H1 (cell line): Measurements from ENCODE around the gene TECPR2. TPM values are rescaled to one million over a fixed set of nuclear protein-coding genes. Genes with fewer than 3 reads are reported as not detected.

Source experiments
- CTCF ChIA-PET: fragments of 300-600 bp; sonication (Branson Sonifier 250); formaldehyde crosslinking; loops from one replicate; lab custom pipeline; 2021; ENCODE audit not compliant: partially characterized antibody; lab: Charles Lee
- POLR2A ChIA-PET: fragments of 300-600 bp; sonication (Branson Sonifier 250); formaldehyde crosslinking; loops from one replicate; lab custom pipeline; 2021; ENCODE audit warnings: inconsistent platforms; ENCODE audit not compliant: partially characterized antibody; lab: Charles Lee
- DNase-seq, 2 experiments: peaks; one replicate each; pipeline versions ENCODE4 v3.0.0 to v3.0.0-alpha.2; 2010 to 2022; ENCODE audit warnings: low spot score in 2 of 2, low read depth in 1 of 2, mixed read lengths in 1 of 2
- FAIRE-seq: peaks from 2 replicates; lab custom pipeline; 2011; peaks lifted over from hg19 to GRCh38; lab: Jason Lieb, UNC
- H2AFZ ChIP-seq: 2 replicates; pipeline ENCODE4 v1.8.1; 2012; ENCODE audit warnings: low read length, inconsistent platforms
- H2AK5ac ChIP-seq: 2 replicates; pipeline ENCODE4 v1.6.1; 2013; ENCODE audit warnings: low read depth, low read length
- H2BK120ac ChIP-seq: replicated peaks from 2 replicates; pipeline ENCODE3; 2013; ENCODE audit warnings: low read depth, low read length, inconsistent platforms
- H2BK12ac ChIP-seq: 2 replicates; pipeline ENCODE4 v1.6.1; 2013; ENCODE audit warnings: low read depth, low read length
- H2BK15ac ChIP-seq: 2 replicates; pipeline ENCODE4 v1.6.1; 2013; ENCODE audit warnings: low read length
- H2BK20ac ChIP-seq: 2 replicates; pipeline ENCODE4 v1.6.1; 2013; ENCODE audit warnings: low read length
- H2BK5ac ChIP-seq: 2 replicates; pipeline ENCODE4 v1.6.1; 2013; ENCODE audit warnings: low read depth, low read length
- H3K14ac ChIP-seq: 2 replicates; pipeline ENCODE4 v1.6.1; 2013; ENCODE audit warnings: inconsistent platforms; ENCODE audit not compliant: insufficient read length
- H3K18ac ChIP-seq: 2 replicates; pipeline ENCODE4 v1.6.1; 2013; ENCODE audit warnings: low read length; ENCODE audit errors: extremely low read depth
- H3K23ac ChIP-seq: 2 replicates; pipeline ENCODE4 v1.6.1; 2013; ENCODE audit warnings: inconsistent platforms; ENCODE audit not compliant: insufficient read length
- H3K23me2 ChIP-seq: 2 replicates; pipeline ENCODE4 v1.6.1; 2013; ENCODE audit warnings: low read depth, low read length
- H3K27ac ChIP-seq: 2 replicates; pipeline ENCODE4 v1.6.1; 2011; ENCODE audit warnings: low read depth, low read length, inconsistent platforms
- H3K27me3 ChIP-seq, 4 experiments: replicated peaks in 1 of 4; 1 replicate in 1 of 4; 2 replicates in 3 of 4; pipeline versions ENCODE4 v1.6.1 to v1.8.1; 2011 to 2013; ENCODE audit warnings: low read length in 3 of 4, mild to moderate bottlenecking in 3 of 4, inconsistent platforms in 2 of 4, mixed read lengths in 2 of 4, moderate library complexity in 1 of 4; ENCODE audit not compliant: control insufficient read depth in 3 of 4, insufficient read depth in 3 of 4; ENCODE audit errors: extremely low read depth in 1 of 4
- H3K36me3 ChIP-seq, 4 experiments: 2 replicates each; pipeline versions ENCODE4 v1.6.1 to v1.8.1; 2011 to 2013; ENCODE audit warnings: mild to moderate bottlenecking in 4 of 4, low read length in 3 of 4, moderate library complexity in 2 of 4, control low read depth in 1 of 4, inconsistent platforms in 1 of 4; ENCODE audit not compliant: insufficient read depth in 4 of 4, control insufficient read depth in 2 of 4
- H3K4ac ChIP-seq: replicated peaks from 2 replicates; pipeline ENCODE3; 2013; ENCODE audit warnings: low read length, low read depth, mixed read lengths, inconsistent platforms; ENCODE audit not compliant: insufficient read length
- H3K4me1 ChIP-seq, 4 experiments: replicated peaks in 1 of 4; 1 replicate in 1 of 4; 2 replicates in 3 of 4; pipeline versions ENCODE4 v1.6.1 to v1.8.1; 2011 to 2013; ENCODE audit warnings: low read length in 3 of 4, inconsistent platforms in 2 of 4, mixed read lengths in 1 of 4; ENCODE audit not compliant: insufficient read depth in 4 of 4, control insufficient read depth in 3 of 4
- H3K4me2 ChIP-seq, 2 experiments: 2 replicates each; pipeline versions ENCODE4 v1.6.1 to v1.8.1; 2011 to 2013; ENCODE audit warnings: low read depth in 2 of 2, low read length in 2 of 2, control low read depth in 1 of 2, inconsistent platforms in 1 of 2, mild to moderate bottlenecking in 1 of 2; ENCODE audit not compliant: insufficient read depth in 1 of 2
- H3K4me3 ChIP-seq, 4 experiments: fragments of 200-600, 300-600 bp in 1 of 4; sonication (generic), shearing (Covaris generic), sonication (Bioruptor Twin) in 1 of 4; 2 replicates each; pipeline versions ENCODE4 v1.5.1 to v1.8.1; 2011 to 2016; ENCODE audit warnings: low read length in 4 of 4, low read depth in 3 of 4, control low read depth in 2 of 4, inconsistent platforms in 2 of 4, mild to moderate bottlenecking in 2 of 4, mixed read lengths in 1 of 4, moderate library complexity in 1 of 4; ENCODE audit not compliant: insufficient read depth in 2 of 4; ENCODE audit errors: extremely low read depth in 1 of 4
- H3K56ac ChIP-seq: replicated peaks from 2 replicates; pipeline ENCODE3; 2013; ENCODE audit warnings: low read depth, mild to moderate bottlenecking, mixed read lengths, low read length, inconsistent platforms; ENCODE audit not compliant: insufficient read length
- H3K79me1 ChIP-seq: 2 replicates; pipeline ENCODE4 v1.6.1; 2013; ENCODE audit warnings: low read depth, low read length, control low read depth
- H3K79me2 ChIP-seq, 2 experiments: 2 replicates each; pipeline versions ENCODE4 v1.6.1 to v1.8.1; 2012 to 2013; ENCODE audit warnings: low read length in 2 of 2, mild to moderate bottlenecking in 2 of 2, inconsistent platforms in 1 of 2; ENCODE audit not compliant: insufficient read depth in 2 of 2, control insufficient read depth in 1 of 2
- H3K9ac ChIP-seq, 4 experiments: replicated peaks in 1 of 4; 1 replicate in 1 of 4; 2 replicates in 3 of 4; pipeline versions ENCODE4 v1.6.1 to v1.8.1; 2011 to 2013; ENCODE audit warnings: low read depth in 3 of 4, low read length in 3 of 4, control low read depth in 2 of 4, mild to moderate bottlenecking in 2 of 4, moderate library complexity in 2 of 4, inconsistent platforms in 1 of 4; ENCODE audit errors: extremely low read depth in 1 of 4
- H3K9me3 ChIP-seq, 2 experiments: 2 replicates each; pipeline versions ENCODE4 v1.6.1 to v1.8.1; 2012 to 2013; ENCODE audit warnings: mild to moderate bottlenecking in 2 of 2, moderate library complexity in 2 of 2, control low read depth in 1 of 2, inconsistent platforms in 1 of 2, low read depth in 1 of 2, low read length in 1 of 2, mixed read lengths in 1 of 2; ENCODE audit not compliant: insufficient read depth in 2 of 2
- H4K20me1 ChIP-seq, 2 experiments: replicated peaks in 1 of 2; 2 replicates each; pipeline versions ENCODE3 to v1.8.1; 2011 to 2013; ENCODE audit warnings: inconsistent platforms in 2 of 2, low read length in 2 of 2, mild to moderate bottlenecking in 1 of 2; ENCODE audit not compliant: insufficient read depth in 2 of 2, control insufficient read depth in 1 of 2
- H4K5ac ChIP-seq: 2 replicates; pipeline ENCODE4 v1.6.1; 2013; ENCODE audit warnings: low read length, low read depth, mixed read lengths, inconsistent platforms; ENCODE audit not compliant: insufficient read length
- H4K8ac ChIP-seq: 2 replicates; pipeline ENCODE4 v1.8.0; 2013; ENCODE audit warnings: mild to moderate bottlenecking, moderate library complexity, low read length, inconsistent platforms; ENCODE audit not compliant: insufficient read depth; ENCODE audit errors: extremely low read depth
- H4K91ac ChIP-seq: replicated peaks from 2 replicates; pipeline ENCODE3; 2013; ENCODE audit warnings: low read length, mixed read lengths, inconsistent platforms; ENCODE audit not compliant: insufficient read length
- CBX5 ChIP-seq: fragments of 300-800, 300-1000 bp; sonication (generic); IDR thresholded peaks from 2 replicates; pipeline ENCODE4 v1.7.1; 2016; ENCODE audit warnings: antibody characterized with exemption, low read length, low read depth
- CHD1 ChIP-seq: IDR thresholded peaks from 2 replicates; pipeline ENCODE4 v1.6.1; 2012; ENCODE audit warnings: low read depth, low read length, improper control_type of control experiment
- CHD2 ChIP-seq: IDR thresholded peaks from 2 replicates; pipeline ENCODE4 v1.6.1; 2012; ENCODE audit warnings: low read length, improper control_type of control experiment
- KDM1A ChIP-seq: fragments of 200-600, 300-600 bp; sonication (generic); IDR thresholded peaks from 2 replicates; pipeline ENCODE4 v1.7.1; 2016; ENCODE audit warnings: mild to moderate bottlenecking, low read length, borderline replicate concordance
- POLR2A ChIP-seq, 2 experiments: IDR thresholded peaks; 1 replicate in 1 of 2; 2 replicates in 1 of 2; pipeline ENCODE4 v1.6.1; 2011; ENCODE audit warnings: low read depth in 2 of 2, low read length in 2 of 2, mild to moderate bottlenecking in 2 of 2; ENCODE audit errors: control extremely low read depth in 1 of 2
- RAD21 ChIP-seq, 2 experiments: IDR thresholded peaks in 1 of 2; conservative IDR thresholded peaks in 1 of 2; 2 replicates each; pipeline ENCODE4 v1.6.1; 2011; ENCODE audit warnings: low read depth in 2 of 2, low read length in 2 of 2, improper control_type of control experiment in 1 of 2, inconsistent platforms in 1 of 2, mild to moderate bottlenecking in 1 of 2, moderate library complexity in 1 of 2
- WGBS, 2 experiments: shearing (Covaris generic) in 1 of 2; methylation state at CpG; one replicate each; pipeline versions ENCODE4 v1.1.6 to v1.1.7; 2013 to 2015; ENCODE audit warnings: low lambda C conversion rate in 2 of 2, mixed read lengths in 2 of 2, inconsistent platforms in 1 of 2, low coverage in 1 of 2, missing lambda C conversion rate in 1 of 2; ENCODE audit not compliant: insufficient replicate concordance in 2 of 2, insufficient coverage in 1 of 2, insufficient read length in 1 of 2; ENCODE audit errors: extremely low coverage in 1 of 2, missing lambda C conversion rate in 1 of 2; 5-methylcytosine and 5-hydroxymethylcytosine counted together
- polyA plus RNA-seq, 7 experiments: library from polyadenylated mRNA; depleted of rRNA in 3 of 7; stranded (reverse) in 5 of 7; unstranded in 2 of 7; fragments of >200 nt in 5 of 7; fragments of 200-250 nt in 2 of 7; gene quantifications; 1 replicate in 5 of 7; 2 replicates in 1 of 7; 4 replicates in 1 of 7; pipeline versions ENCODE4 v1.2.1 to v1.2.3, GENCODE V29; 2011 to 2013; ENCODE audit warnings: missing spikeins in 2 of 7, mixed read lengths in 2 of 7
- total RNA-seq: library from RNA; stranded (reverse); fragmentation: NEBNext Ultra II Directional; extraction: Animal tissue kit (Norgen Biotek cat#: 25700); gene quantifications from 2 replicates; pipeline ENCODE4 v1.2.1, GENCODE V29; 2021
- TF ChIP-seq, protein P1 (sequence below): IDR thresholded peaks from 2 replicates; pipeline ENCODE4 v1.6.1; 2011; ENCODE audit warnings: low read length, improper control_type of control experiment
- TF ChIP-seq, protein P2 (sequence below), 3 experiments: IDR thresholded peaks; 1 replicate in 2 of 3; 2 replicates in 1 of 3; pipeline versions ENCODE4 v1.5.1 to v1.6.1; 2011; ENCODE audit warnings: low read length in 3 of 3, mild to moderate bottlenecking in 3 of 3, inconsistent platforms in 2 of 3, low read depth in 1 of 3, moderate library complexity in 1 of 3; ENCODE audit not compliant: insufficient read depth in 1 of 3; ENCODE audit errors: control extremely low read depth in 1 of 3
- TF ChIP-seq, protein P3 (sequence below): IDR thresholded peaks from 2 replicates; pipeline ENCODE4 v1.6.1; 2012; ENCODE audit warnings: inconsistent platforms

The TECPR2 gene
- total and polyA plus RNA-seq, 2 of the 8 experiments (the other 6 are each of a cell fraction or from before 2014, with no cell fraction given): 6.8 to 19.4 TPM

DNA sequence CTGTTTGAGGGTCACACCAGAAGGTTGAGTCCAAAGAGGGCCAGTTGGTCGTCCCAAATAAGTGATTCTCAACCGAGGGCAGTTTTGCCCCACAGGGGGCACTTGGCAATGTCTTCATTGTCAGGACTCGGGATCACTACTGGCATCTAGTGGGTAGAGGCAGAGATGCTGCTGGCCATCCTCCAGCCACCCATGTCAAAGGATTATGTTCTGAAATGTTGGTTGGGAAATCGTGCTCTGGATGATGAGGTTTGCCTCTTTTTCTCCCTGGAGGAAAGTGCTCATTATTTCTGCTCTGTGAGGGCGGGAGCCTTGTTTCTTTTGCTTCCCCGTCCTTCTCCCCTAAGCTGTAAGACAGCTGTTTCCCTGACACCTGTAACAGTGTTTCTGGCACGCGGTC lies 39.6 kb upstream of the TECPR2 start:
- no peak overlapping the region for H2BK20ac ChIP-seq
- no peak for FAIRE-seq
- TF ChIP-seq CHD2: no peak
- TF ChIP-seq, protein P1, sequence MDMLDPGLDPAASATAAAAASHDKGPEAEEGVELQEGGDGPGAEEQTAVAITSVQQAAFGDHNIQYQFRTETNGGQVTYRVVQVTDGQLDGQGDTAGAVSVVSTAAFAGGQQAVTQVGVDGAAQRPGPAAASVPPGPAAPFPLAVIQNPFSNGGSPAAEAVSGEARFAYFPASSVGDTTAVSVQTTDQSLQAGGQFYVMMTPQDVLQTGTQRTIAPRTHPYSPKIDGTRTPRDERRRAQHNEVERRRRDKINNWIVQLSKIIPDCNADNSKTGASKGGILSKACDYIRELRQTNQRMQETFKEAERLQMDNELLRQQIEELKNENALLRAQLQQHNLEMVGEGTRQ: no peak
- TF ChIP-seq RAD21 (IDR thresholded peaks at IDR 0.05 in 1 of 2, conservative IDR thresholded peaks at IDR 0.05 in 1 of 2; ENCODE audit: low read depth in 2 of 2, low read length in 2 of 2): peak; percentile 53 to 66
- no peak for TF ChIP-seq CHD1
- TF ChIP-seq, protein P2, sequence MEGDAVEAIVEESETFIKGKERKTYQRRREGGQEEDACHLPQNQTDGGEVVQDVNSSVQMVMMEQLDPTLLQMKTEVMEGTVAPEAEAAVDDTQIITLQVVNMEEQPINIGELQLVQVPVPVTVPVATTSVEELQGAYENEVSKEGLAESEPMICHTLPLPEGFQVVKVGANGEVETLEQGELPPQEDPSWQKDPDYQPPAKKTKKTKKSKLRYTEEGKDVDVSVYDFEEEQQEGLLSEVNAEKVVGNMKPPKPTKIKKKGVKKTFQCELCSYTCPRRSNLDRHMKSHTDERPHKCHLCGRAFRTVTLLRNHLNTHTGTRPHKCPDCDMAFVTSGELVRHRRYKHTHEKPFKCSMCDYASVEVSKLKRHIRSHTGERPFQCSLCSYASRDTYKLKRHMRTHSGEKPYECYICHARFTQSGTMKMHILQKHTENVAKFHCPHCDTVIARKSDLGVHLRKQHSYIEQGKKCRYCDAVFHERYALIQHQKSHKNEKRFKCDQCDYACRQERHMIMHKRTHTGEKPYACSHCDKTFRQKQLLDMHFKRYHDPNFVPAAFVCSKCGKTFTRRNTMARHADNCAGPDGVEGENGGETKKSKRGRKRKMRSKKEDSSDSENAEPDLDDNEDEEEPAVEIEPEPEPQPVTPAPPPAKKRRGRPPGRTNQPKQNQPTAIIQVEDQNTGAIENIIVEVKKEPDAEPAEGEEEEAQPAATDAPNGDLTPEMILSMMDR (IDR thresholded peaks at IDR 0.05; ENCODE audit: control extremely low read depth in 1 of 3, insufficient read depth in 1 of 3, low read depth in 1 of 3, low read length in 3 of 3): peak; percentile 67 to 86 (median 80)
- TF ChIP-seq, protein P3, sequence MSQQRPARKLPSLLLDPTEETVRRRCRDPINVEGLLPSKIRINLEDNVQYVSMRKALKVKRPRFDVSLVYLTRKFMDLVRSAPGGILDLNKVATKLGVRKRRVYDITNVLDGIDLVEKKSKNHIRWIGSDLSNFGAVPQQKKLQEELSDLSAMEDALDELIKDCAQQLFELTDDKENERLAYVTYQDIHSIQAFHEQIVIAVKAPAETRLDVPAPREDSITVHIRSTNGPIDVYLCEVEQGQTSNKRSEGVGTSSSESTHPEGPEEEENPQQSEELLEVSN: no peak
- TF ChIP-seq POLR2A (IDR thresholded peaks at IDR 0.05; ENCODE audit: control extremely low read depth in 1 of 2, low read depth in 2 of 2, low read length in 2 of 2): no peak
- TF ChIP-seq KDM1A: no peak
- no peak for TF ChIP-seq CBX5

More for the DNA sequence above, 39.6 kb upstream of the TECPR2 start:
- Histone ChIP-seq H4K91ac (no peak overlapping the region), H3K27ac (no peak overlapping the region), H3K36me3 (peaks cover 0 to 3% (median 2%) of the 10 kb centered on the region in 4 experiments; a peak in 3 of 8 replicates), H3K23ac (no peak overlapping the region), H4K20me1 (peaks cover 0 to 3% of the 10 kb centered on the region in 2 experiments), H2BK120ac (no peak overlapping the region), H2BK15ac (no peak overlapping the region), H2BK12ac (no peak overlapping the region), H2AK5ac (no peak overlapping the region), H3K79me2 (no peaks in the 10 kb centered on the region; a peak in 1 of 4 replicates), H3K79me1 (no peaks in the 10 kb centered on the region; the same call in 1 of the 2 replicates), H3K18ac (no peak overlapping the region), H3K56ac (no peak overlapping the region), H3K9me3 (no peaks in the 10 kb centered on the region), H3K4me2 (no peak overlapping the region), H3K23me2 (peaks cover 10% of the 10 kb centered on the region), H3K4me3 (no peak overlapping the region), H4K5ac (no peak overlapping the region), H2BK5ac (no peak overlapping the region), H2AFZ (no peak overlapping the region), H3K4ac (no peak overlapping the region), H4K8ac (no peak overlapping the region), H3K9ac (no peak overlapping the region), H3K14ac (no peak overlapping the region), H3K4me1 (peaks cover 0 to 5% (median 3%) of the 10 kb centered on the region in 4 experiments; a peak in 4 of 7 replicates), H3K27me3 (no peaks in the 10 kb centered on the region)
- DNase-seq: no peak
- ChIA-PET CTCF (interaction anchor here (0.6 to 3.7 kb wide), 10 partner anchors 9 to 659 kb away, joined by 3 to 22 read pairs (median 4); no protein-coding TSS in a partner anchor), POLR2A (no interaction called here)
- 61% methylated on average over 8 of the region's 8 CpGs; no CpG with 5 or more reads in 1 of the 2 experiments for WGBS, 2 experiments
